HL-60 (cell line): ENCODE data around the gene MLLT3.

ENCODE experiments used
- CTCF ChIP-seq: IDR thresholded peaks from one replicate; pipeline ENCODE4 v1.5.1; 2011; ENCODE audit warnings: low read length, control low read depth, inconsistent platforms; ENCODE audit not compliant: insufficient read depth
- GABPA ChIP-seq: IDR thresholded peaks from 2 replicates; pipeline ENCODE4 v1.6.1; 2012; ENCODE audit warnings: low read depth
- POLR2AphosphoS5 ChIP-seq: IDR thresholded peaks from 2 replicates; pipeline ENCODE4 v1.6.1; 2012; ENCODE audit warnings: low read depth
- SPI1 ChIP-seq: IDR thresholded peaks from 2 replicates; pipeline ENCODE4 v1.6.1; 2012; ENCODE audit warnings: low read depth, mild to moderate bottlenecking, borderline replicate concordance

GRCh38 chr9:20563917-20564316 lies 58.4 kb downstream of the MLLT3 start:
- TF ChIP-seq CTCF (no peak), SPI1 (no peak), POLR2AphosphoS5 (no peak), GABPA (no peak)
